Activated effector memory CD4-positive, alpha-beta T cell treated with anti-CD3 and anti-CD28 coated beads, Interleukin-2, amount 50 U/mL, for 16 hours (primary cell): ENCODE results near the gene ADCY2.

Experiments used
- DNase-seq: peaks from one replicate; pipeline ENCODE4 v3.0.0-alpha.2; 2020

Gene ADCY2

DNA sequence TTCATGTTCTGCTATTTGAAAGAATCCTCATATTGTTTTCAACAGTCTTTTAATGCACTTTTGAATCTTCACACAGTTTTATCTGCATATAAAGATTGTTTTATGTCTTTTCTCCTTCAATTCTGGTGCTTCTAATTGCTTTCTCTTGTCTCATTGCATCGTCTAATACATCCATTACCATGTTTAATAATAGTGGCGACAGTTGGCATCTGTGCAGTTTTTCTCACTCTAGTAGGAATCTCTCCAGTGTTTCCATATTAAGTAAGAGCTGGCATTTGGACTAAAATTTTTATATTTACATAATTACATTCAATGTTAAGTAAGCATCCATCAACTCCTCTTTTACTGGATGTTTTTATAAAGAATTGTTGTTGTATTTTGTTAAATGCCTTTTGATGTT, 49.9 kb downstream of the ADCY2 start:
- DNase-seq: no peak

DNA sequence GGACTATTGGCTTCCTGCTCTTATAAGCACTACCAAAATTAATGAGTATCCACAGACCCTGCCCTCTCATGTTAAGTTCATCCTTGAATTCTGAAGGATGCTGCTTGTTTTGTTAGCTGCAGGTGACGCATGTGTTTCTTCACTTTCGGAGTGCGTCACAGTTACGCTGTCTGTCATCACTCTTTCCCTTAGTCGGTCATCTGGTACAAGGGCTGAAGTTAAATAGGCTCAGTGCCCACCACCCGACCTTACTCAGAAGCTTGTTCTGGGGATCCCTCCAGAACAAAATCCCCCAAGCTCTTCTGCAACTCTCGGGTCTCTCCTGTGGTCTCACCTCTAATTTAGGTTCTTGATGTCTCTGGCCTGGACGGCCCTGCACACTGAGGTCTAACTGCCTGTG, 51.0 kb downstream of the ADCY2 start:
- no peak for DNase-seq

DNA sequence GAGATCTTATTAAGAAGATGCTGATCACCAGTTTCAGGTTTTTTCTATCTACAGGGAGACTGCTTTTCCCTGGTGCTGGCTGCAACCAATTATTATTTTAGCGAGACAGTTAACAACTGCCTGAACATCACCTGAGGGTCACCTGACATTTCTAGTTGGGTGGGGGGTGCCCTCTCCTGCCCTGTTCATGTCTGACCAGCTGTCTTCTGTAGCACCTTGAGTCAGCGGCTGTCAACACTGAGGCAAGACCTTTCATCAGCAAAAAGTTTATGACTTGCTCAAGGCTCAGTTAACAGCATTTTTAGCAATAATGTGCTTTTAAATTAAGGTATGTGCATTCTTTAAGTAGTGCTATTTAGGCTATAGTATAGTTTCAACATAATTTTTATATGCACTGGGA, 58.0 kb downstream of the ADCY2 start:
- DNase-seq: no peak

DNA sequence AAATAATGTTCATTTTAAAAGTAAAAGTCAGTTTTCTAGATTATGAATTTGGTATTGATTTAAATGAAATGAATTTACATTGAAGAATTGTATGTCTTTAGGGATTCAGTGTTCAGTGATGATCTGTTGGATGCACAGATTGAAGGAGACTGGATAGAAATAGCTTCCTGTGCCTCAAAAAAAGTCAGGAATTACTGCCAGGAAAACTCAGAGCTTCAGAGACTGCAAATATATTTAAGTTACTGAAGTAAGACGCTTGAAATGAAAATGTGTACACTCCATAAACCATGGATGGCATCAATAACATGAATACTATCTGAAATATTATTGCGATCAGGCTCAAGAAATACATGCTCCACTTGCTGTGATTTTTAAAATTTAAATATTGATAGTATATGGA, 60.3 kb downstream of the ADCY2 start:
- DNase-seq: no peak

DNA sequence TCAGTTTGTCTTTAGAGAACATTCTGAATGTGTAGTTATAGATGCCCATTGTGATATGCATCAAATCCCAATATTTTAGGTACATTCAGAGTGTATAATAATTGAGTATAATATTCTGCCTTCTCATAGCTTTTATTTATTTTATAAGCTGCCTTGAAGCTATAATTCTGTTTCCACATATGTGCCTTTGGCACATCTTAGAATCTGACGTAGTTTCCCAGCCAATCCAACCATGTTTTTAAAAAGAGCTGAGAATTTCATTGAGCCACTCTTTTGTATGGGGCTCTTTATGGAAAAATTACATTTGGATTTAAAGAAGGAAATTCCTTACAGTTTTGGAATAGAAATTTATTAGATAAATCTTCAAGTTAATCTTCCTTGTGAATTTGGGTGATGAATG, 65.4 kb downstream of the ADCY2 start:
- DNase-seq: no peak

DNA sequence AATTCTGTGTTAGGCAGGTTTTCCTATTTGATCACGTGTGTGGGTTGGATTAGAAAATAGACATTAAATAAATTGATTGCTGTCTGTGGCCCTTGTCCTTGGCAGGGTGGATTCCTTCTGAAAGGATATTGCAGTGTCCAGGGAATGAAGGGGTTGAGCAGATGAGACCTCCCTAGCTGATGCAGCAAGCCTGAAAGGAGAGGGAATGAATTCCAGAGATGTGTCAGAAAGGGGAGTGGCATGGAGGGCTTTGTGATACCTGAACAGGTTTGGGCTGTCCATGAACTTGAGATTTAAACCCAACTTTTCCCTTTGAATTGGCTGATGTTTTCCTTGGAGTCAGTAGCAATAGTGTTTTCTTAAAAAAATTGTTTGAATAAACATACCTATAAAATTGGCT, 66.8 kb downstream of the ADCY2 start:
- DNase-seq: no peak

DNA sequence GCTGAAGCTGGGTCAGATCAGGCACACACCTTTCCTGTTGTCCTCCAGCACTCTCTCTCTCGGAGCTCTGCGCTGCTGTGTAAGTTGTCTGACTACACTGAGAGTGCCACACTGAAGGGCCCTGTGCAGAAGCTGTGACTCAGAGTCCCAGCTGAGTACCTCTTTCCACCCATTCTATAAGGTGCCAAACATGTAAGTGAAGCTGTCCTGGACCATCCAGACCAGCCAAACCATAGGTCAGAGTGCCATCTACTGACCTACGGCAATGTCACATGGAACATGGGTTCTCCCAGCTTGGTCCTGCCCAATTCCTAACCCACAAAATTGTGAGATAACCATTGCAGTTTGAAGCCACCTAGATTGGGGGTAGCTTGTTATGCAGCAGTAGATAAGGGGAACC, 68.2 kb downstream of the ADCY2 start:
- no peak for DNase-seq

DNA sequence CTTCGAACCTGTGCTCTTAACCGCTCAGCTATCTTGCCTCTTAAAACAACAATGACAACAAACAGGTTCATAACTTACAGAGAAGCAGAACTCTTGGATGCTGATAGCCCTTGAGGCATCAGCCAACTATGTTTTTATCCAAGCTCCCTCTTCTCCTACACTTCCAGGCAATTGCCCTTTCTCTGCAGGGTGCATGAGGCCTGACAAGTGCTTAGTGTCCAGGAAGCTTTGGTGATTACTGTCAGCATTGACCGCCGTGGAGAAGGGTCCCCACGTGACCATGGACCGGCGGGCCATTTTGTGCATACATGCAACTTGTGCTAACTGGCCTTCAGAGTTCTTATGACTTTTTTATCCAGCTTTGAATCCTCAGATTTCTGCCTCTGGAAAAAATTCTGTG, 71.2 kb downstream of the ADCY2 start:
- DNase-seq: no peak

DNA sequence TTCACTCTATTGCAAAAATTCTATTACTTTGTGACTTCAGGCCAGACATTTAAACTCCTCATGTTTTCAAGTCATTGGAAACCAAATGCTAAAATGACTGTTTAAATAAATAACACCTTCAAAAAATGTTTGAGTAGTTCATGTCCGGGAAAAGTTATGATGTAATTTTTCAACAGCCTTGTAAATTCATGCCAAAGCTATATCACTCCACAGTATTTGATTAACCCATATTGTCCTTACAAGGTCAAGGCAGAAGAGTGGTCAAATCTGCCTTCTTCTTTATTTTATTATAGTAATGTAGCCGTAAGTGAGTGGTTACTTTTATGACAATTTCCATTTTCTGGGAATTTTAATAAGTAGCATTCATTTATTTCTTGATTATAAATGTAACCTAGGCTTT, 72.8 kb downstream of the ADCY2 start:
- no peak for DNase-seq

DNA sequence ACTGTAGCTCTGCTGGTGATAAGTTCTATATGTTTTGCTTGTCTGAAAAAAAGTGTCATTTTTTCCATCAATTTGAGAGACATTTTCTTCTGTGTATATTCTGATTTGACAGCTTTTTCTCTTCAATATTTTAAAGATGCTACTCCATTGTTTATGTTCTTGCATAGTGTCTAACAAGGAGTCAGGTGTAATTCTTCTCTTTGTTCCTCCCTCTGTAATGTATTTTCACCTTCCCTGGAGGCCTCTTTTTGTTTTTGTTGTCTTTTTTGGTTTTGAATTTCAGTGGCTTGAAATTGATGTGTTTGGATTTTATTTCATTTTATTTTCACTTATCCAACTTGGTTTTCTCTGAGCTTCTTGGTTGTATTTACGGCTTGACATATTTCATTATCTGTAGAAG, 75.8 kb downstream of the ADCY2 start:
- no peak for DNase-seq

DNA sequence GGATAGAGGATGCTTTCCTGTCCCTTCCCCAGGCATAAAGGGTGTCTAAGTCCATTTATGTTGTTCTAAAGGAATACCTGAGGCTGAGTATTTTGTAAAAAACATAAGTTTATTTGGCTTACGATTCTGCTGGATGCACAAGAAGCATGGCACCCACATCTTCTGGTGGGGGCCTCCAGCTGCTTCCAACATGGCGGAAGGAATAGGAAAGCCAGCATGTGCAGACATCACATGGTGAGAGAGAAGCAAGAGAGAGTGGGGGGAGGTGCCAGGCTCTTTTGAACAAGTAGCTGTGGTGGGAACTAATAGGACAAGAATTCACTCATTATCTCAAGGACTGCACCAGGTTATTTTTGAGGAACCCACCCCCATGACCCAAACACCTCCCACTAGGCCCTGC, 77.2 kb downstream of the ADCY2 start:
- DNase-seq: no peak

DNA sequence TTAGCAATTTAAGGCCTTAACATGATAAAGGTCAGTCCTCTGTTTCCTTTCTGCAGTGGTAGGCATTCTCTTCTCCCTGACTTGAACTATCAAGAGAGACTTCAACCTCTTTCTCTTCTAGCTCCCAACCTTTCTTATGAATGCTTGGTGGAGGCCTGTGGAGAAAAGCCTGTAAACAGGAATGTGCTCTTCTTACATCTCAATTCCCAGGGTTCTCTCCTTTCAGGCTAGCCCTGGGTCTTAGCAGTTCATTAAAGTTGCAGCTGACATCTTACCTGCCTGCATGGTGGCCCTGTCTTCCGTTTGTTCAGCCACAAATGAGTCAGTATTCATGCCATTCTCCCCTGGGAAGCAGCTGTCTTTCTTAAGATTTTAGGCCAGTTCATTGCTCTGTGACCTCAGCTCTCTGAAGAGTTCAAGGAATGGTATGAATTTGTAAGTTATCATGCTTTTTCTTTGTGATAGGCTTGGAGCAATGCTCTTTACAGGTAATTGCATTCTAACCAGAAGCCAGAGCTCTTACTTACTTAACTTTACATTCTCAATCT, 77.8 kb downstream of the ADCY2 start:
- DNase-seq: no peak

DNA sequence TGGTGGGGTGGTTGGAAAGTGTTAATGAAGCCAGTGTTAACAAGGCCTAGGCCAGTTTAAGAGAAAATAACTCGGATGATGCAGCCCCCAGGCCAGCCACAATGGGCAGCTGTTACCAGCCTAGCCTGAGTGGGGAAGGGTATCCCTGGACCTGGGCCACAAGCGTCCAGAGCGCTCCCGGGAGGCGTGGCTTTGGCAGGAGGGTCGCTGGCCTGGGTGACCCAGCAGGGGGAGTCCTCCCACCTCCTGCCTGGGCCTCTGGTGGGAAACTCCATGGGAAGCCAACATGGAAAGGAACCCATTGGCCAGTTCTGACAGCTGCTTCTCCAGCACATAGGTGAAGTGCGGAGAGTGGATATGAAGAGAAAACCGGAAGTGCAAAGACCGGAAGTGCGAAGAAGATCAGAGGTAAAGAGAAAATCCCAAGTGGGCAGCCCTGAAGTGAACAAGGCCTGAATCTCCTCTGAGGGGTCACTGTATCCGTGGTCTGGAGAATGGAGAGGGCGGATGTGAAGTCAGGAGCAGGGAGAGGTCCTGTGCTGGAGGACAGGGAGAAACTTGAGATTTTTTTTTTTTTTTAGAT, 79.0 kb downstream of the ADCY2 start:
- DNase-seq: no peak

DNA sequence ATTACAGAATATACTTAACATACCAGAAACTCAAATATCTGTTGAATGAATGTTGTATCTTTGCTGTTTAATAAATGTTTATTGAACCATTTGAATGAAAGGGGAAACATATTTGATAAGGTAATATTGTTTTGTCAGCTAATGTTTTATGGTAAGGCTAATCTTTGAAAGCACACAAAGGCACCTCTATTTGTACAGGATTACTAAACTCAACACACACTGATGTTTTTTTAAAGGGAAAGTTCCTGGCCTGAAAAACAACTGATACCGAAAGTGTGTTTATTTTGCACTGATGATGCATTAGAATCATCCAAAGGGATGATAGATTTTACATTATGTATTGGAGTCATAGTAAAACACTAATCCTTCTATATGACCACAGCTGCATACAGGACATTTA, 82.5 kb downstream of the ADCY2 start:
- DNase-seq: no peak

DNA sequence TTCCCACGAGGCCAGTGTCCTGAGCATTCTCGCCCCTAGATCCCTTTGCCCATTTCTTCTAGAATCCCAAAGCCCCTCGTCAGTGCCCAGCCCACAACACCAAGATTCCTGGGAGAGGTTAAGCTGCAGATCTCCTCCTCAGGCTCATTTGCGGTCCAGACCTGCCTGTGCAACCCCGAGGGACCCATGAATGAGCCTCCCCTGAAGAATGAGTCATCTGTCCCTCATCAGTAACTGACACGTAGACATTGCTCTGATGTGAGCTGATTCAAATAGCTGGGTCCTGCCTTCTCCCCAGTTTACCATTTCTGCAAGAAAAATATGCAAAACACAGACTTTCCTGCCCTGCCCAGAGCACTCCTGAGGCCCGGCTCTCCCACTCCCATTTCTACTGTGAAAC, 92.8 kb downstream of the ADCY2 start:
- DNase-seq: no peak

DNA sequence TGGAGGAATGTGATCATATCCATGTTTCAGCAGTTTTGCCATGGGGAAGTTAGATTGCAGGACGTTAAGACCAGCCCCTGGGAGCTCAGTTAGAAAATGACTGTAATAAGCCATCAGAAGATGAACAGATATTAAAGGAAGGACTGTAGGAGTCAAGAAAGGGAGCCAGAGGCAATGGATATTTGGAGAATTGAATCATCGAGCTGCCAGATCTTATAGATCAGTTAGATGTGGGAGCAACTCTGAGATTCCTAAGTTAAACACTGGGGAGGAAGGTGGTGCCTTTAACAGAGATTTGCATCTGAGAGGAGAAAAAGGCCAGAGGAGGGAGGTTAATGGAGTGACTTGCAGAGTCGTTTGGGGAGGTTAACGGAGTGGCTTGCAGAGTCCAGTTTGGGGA, 96.4 kb downstream of the ADCY2 start:
- DNase-seq: no peak

DNA sequence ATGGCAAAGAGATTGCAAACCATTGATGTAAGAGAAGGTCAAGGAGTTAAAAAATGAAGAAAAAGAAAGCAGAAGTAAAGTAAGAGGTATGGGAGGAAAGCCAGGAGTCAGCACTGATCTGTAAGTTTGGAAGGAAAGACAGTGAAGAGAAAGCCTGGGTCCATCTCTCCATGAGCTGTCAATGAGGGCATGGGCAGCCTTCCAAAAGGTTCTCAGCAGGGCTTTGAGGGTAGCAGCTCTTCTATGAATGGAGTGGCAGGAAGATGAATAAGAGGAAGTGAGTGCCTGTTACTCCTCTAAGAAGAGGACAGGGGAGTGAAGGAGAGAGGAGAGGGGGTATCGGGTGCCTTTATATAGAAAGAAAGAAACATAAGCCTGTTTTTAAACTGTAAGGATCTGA, 97.1 kb downstream of the ADCY2 start:
- DNase-seq: no peak

DNA sequence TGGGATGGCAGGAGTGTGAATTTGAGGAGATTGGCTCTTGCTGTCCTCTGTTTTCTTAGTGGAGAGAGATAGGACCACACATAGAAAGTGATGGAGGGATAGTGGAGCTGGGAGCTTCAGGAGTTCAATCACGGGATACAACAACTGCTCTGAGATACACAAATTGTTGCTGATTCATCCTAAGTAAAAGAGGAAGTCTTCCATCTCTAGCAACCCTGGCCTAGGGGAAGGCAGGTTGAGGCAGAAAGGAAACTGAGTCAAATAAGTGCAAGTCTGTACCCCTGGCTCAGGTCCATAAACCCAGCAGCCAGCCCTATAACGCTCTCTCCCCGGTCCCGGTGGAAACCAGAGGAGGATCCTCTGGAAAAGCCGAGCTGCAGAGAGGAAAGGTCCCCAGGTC, 97.7 kb downstream of the ADCY2 start:
- DNase-seq: no peak

DNA sequence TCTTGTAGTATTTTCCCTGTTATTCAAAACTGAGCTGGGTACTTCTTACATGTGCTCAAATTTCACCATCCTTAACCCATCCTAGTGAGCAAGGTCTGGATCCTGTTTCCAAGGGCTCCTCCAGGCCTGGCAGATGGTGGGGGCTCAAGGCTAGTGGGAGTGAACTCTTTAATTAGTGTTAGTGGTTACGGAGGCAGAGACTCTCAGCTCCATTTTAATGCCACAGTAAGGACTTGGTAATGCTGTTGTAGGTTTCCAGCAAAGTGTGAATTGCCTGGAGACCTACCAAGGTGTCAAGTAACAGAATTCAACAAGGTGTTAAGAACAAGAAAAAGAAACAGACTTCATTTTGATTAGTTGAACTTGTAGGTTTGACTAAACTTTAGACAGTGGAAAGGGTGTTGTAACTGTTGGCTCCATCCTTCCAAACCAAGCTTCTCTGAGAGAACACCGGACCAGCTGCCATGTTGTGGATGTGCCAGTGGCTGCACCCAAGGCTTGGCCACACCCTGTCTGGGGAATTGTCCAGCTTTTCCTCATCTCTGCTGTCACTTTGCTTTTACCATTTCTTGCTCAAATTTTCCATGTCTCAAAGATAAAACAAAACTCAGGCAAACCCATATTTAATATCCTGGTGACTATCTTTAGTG, 98.7 kb downstream of the ADCY2 start:
- DNase-seq: no peak

DNA sequence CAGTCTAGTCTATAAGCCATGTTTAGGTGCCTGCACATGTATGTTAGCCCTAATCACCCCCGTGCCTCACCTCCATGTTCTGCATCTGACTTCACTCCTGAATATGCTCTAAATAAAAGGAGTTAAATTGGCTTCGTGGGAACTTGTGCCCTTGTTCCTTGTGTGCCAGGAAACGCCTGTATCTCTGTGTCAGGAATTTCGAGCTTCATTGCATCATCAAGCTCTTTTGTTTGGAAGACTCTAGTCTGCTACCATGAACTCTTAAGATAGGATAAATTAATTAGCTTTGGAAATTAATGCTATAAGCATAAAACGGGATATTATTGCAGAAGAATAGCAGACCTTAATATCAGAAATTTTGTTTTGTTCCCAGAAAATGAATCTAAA, 99.2 kb downstream of the ADCY2 start:
- no peak for DNase-seq

DNA sequence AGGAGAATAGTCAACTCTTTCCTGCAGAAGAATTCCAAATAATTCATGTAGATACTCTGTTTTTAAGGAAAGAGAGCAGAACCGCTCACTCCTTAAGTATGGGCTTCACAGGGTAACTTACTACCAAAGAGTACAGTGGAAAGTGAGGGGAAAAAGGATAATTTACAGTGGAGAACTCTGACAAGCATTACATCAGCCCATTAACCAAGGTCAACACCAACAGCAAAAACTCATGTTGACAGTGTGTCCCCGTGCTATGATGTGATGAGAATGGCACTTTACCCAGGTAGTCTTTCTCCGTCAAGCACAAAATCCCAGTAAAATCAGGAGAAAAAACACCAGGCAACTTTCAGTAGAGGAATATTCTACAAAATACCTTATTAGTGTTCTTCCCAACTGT, 104.3 kb downstream of the ADCY2 start:
- no peak for DNase-seq

DNA sequence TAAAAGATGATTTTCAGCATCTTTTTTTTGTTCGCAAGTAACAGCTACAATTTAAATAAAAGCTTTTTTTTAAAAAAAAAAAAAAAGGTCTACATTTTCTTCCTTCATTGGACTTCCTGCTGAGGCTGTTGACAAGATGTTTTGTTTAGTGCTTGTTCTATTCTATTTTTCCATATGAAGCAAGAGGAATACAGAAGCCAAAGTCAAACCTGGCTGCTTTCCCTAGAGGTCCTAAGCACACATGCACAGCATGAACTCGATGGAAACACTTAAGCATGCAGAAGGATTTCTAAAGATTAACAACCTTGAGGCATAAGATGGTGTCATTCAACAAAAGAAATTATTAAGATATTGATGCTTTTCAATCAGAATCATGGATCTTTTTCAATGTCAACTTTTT, 105.1 kb downstream of the ADCY2 start:
- DNase-seq: no peak

DNA sequence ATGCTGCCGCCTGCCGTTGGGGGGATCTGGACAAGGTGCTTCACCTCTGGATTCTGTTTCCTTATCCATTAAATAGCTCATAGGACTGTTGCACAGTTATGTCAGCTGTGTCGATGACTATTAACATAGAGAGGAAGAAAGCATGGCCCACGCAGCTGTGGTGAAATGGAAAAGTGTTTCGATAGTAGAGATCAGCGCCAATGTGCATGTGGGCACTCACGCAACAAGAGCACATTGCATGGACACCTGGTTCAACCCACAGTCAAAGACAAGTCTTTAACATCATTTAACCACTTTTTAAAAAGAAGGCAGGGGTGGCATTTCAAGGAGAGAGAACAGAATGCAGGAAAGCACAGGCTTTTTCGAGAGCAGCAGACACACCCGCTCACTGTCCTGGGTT, 107.6 kb downstream of the ADCY2 start:
- DNase-seq: no peak

DNA sequence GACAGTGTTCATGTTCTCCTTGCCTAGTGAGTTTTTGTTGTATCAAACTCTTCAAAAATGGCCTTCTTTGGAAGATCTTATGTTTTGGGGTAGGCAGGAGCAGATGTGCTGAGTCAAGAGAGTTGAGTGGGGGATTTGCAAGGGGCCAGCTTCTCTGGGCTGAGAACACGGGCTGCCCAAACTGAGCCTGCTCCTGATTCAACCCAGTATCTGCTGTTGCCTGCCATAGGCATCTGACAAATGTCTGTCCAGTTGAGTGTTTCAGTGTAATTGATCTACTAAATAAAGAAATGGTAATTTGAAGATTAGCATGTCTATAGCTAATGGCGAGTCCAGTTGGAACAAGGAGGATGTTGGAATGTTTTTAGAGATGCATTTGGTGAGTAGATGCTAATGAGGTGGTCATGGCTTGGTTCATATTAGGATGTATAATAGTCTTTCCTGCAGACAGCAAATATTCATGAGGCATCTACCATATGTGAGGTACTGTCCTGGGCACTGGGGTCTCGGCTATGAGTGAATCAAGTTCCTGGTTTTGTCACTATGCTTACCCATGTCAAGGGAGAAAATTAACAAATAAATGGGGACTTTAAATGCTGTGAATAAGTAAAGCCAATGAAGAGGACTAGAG, 119.5 kb downstream of the ADCY2 start:
- no peak for DNase-seq

DNA sequence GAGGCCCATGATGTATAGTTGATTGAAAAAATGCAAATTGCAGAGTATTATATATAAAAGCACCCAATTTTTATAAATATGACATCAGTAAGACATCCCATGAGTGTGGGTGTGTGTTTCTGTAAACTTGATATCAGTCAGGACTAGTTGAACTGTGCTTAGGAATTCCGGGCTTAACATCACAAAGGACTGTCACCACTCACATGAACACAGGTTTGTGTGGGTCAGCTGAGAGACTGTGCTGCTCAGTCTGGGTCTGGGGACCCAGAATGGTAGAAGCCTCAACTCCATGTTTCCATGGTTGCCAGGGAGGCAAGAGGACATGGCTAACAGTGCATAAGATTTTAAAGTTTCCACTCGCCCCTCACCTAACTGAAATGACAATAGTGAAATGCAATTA, 120.3 kb downstream of the ADCY2 start:
- DNase-seq: no peak
